Neural progenitor cell (in vitro differentiated cells): ENCODE data around the gene CCDC110. TPM values are rescaled to one million over a fixed set of nuclear protein-coding genes. Genes with fewer than 3 reads are reported as not detected.

Source experiments
- DNase-seq: peaks from one replicate; pipeline ENCODE4 v3.0.0-alpha.2; 2016; ENCODE audit warnings: low spot score
- H2AFZ ChIP-seq: fragments of 200-600 bp; sonication (generic); replicated peaks from 2 replicates; pipeline ENCODE4 v1.6.1; 2016; ENCODE audit warnings: antibody characterized with exemption
- H3F3A ChIP-seq: fragments of 200-600 bp; sonication (generic); 2 replicates; pipeline ENCODE4 v1.6.1; 2016; ENCODE audit warnings: antibody characterized with exemption, low read depth
- H3K27ac ChIP-seq: fragments of 200-600 bp; sonication (generic); 2 replicates; pipeline ENCODE4 v1.5.1; 2016; ENCODE audit warnings: mild to moderate bottlenecking
- H3K27me3 ChIP-seq: fragments of 200-600 bp; sonication (generic); 2 replicates; pipeline ENCODE4 v1.6.1; 2016; ENCODE audit warnings: mild to moderate bottlenecking, moderate library complexity
- H3K36me3 ChIP-seq: fragments of 200-600 bp; sonication (generic); 2 replicates; pipeline ENCODE4 v1.5.1; 2016
- H3K4me1 ChIP-seq: fragments of 200-600 bp; sonication (generic); 2 replicates; pipeline ENCODE4 v1.6.1; 2016; ENCODE audit warnings: mixed run types
- H3K4me2 ChIP-seq: fragments of 200-600 bp; sonication (generic); 2 replicates; pipeline ENCODE4 v1.6.1; 2016
- H3K4me3 ChIP-seq: fragments of 200-600 bp; sonication (generic); 2 replicates; pipeline ENCODE4 v1.5.1; 2016
- H3K79me2 ChIP-seq: fragments of 200-600 bp; sonication (generic); 2 replicates; pipeline ENCODE4 v1.6.1; 2016; ENCODE audit warnings: low read depth
- H3K9ac ChIP-seq: fragments of 200-600 bp; sonication (generic); 2 replicates; pipeline ENCODE4 v1.6.1; 2016
- H3K9me3 ChIP-seq: fragments of 200-600 bp; sonication (generic); 2 replicates; pipeline ENCODE4 v1.5.1; 2016; ENCODE audit warnings: low read depth
- H4K20me1 ChIP-seq: fragments of 200-600 bp; sonication (generic); 2 replicates; pipeline ENCODE4 v1.6.1; 2016; ENCODE audit warnings: low read depth
- H3K27ac Mint-ChIP-seq: 3 replicates; pipeline ENCODE4 v1.8.0; 2021; ENCODE audit warnings: mixed read lengths
- H3K27me3 Mint-ChIP-seq: 2 replicates; pipeline ENCODE4 v1.8.0; 2022; ENCODE audit warnings: low read depth, mild to moderate bottlenecking, inconsistent platforms, moderate library complexity, mixed read lengths; ENCODE audit not compliant: insufficient read depth
- H3K36me3 Mint-ChIP-seq: 3 replicates; pipeline ENCODE4 v1.8.0; 2021; ENCODE audit warnings: mixed read lengths
- H3K4me1 Mint-ChIP-seq: 3 replicates; pipeline ENCODE4 v1.8.0; 2021; ENCODE audit warnings: mixed read lengths
- H3K4me3 Mint-ChIP-seq: 3 replicates; pipeline ENCODE4 v1.8.0; 2021; ENCODE audit warnings: mild to moderate bottlenecking, moderate library complexity, mixed read lengths
- H3K9me3 Mint-ChIP-seq: 3 replicates; pipeline ENCODE4 v1.8.0; 2020; ENCODE audit warnings: mixed read lengths
- CTCF ChIP-seq: fragments of 200-600 bp; sonication (generic); IDR thresholded peaks from 2 replicates; pipeline ENCODE4 v1.5.1; 2017; ENCODE audit warnings: antibody characterized with exemption, mild to moderate bottlenecking
- EZH2 ChIP-seq: fragments of 200-600 bp; sonication (generic); IDR thresholded peaks from 2 replicates; pipeline ENCODE4 v1.6.1; 2017; ENCODE audit warnings: antibody characterized with exemption, mild to moderate bottlenecking, moderate library complexity
- EZH2phosphoT487 ChIP-seq: fragments of 200-600 bp; sonication (generic); IDR thresholded peaks from 2 replicates; pipeline ENCODE4 v1.6.1; 2017; ENCODE audit warnings: antibody characterized with exemption
- total RNA-seq: library from RNA; depleted of rRNA; stranded (reverse); fragments of >200 nt; gene quantifications from 2 replicates; pipeline ENCODE4 v1.2.3, GENCODE V29; 2015; ENCODE audit warnings: low replicate concordance

CCDC110 gene
- total RNA-seq, 1 donor from 2014 or later: 2.0 TPM

- Mint-ChIP-seq H3K4me3 (no peak overlapping the region), H3K27me3 (peaks cover 5% of the 10 kb centered on the region), H3K27ac (no peak overlapping the region), H3K36me3 (peaks cover 23% of the 10 kb centered on the region), H3K9me3 (no peaks in the 10 kb centered on the region), H3K4me1 (no peaks in the 10 kb centered on the region)
- no peaks in the 10 kb centered on the region for H3F3A ChIP-seq
- H3K27me3 ChIP-seq: no peaks in the 10 kb centered on the region
- TF ChIP-seq EZH2phosphoT487 (no peak), EZH2 (no peak), CTCF (no peak)
- peaks cover 5% of the 10 kb centered on the region for H3K9me3 ChIP-seq
- no peak overlapping the region for H3K27ac ChIP-seq
- no peak overlapping the region for H2AFZ ChIP-seq
- no peak overlapping the region for H3K4me3 ChIP-seq
- no peak overlapping the region for H3K4me2 ChIP-seq
- H3K36me3 ChIP-seq: peaks cover 6% of the 10 kb centered on the region
- no peak overlapping the region for H3K9ac ChIP-seq
- H3K4me1 ChIP-seq: no peaks in the 10 kb centered on the region
- DNase-seq: no peak
- H4K20me1 ChIP-seq: no peaks in the 10 kb centered on the region
- H3K79me2 ChIP-seq: no peaks in the 10 kb centered on the region
Observed at GRCh38 chr4:185412412-185412811, 59.1 kb downstream of the CCDC110 start.

DNA sequence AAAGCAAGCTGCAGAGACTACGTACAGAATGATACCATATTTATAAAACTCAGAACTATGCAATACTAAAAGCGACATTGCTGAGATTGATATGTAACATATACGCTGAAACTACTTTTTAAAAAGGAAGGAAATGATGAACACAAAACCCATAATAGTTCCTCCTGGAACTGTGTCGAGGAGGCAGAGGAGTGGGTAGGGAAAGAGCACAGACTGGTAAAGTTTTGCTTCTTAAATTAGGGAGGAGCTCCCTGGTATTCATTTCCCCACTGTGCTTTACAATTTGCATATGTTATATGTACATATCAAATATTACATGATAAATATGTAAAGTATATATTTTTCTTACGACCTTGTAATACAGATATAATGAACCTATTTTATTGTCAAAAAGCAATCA lies 59.7 kb downstream of the CCDC110 start:
- peaks cover 6% of the 10 kb centered on the region for H3K36me3 ChIP-seq
- H3K4me2 ChIP-seq: no peak overlapping the region
- H3K27me3 Mint-ChIP-seq: peaks cover 5% of the 10 kb centered on the region
- no peaks in the 10 kb centered on the region for H3K4me1 Mint-ChIP-seq
- H2AFZ ChIP-seq: no peak overlapping the region
- H3K9ac ChIP-seq: no peak overlapping the region
- no peak overlapping the region for H3K4me3 ChIP-seq
- H3K27ac Mint-ChIP-seq: no peak overlapping the region
- no peak overlapping the region for H3K27ac ChIP-seq
- DNase-seq: no peak
- peaks cover 21% of the 10 kb centered on the region for H3K36me3 Mint-ChIP-seq
- H3K9me3 ChIP-seq: peaks cover 5% of the 10 kb centered on the region
- H3F3A ChIP-seq: no peaks in the 10 kb centered on the region
- no peaks in the 10 kb centered on the region for H4K20me1 ChIP-seq
- H3K9me3 Mint-ChIP-seq: no peaks in the 10 kb centered on the region
- no peak overlapping the region for H3K4me3 Mint-ChIP-seq
- no peaks in the 10 kb centered on the region for H3K27me3 ChIP-seq
- H3K79me2 ChIP-seq: no peaks in the 10 kb centered on the region
- no peak for TF ChIP-seq CTCF
- no peak for TF ChIP-seq EZH2
- TF ChIP-seq EZH2phosphoT487: no peak
- H3K4me1 ChIP-seq: no peaks in the 10 kb centered on the region

DNA sequence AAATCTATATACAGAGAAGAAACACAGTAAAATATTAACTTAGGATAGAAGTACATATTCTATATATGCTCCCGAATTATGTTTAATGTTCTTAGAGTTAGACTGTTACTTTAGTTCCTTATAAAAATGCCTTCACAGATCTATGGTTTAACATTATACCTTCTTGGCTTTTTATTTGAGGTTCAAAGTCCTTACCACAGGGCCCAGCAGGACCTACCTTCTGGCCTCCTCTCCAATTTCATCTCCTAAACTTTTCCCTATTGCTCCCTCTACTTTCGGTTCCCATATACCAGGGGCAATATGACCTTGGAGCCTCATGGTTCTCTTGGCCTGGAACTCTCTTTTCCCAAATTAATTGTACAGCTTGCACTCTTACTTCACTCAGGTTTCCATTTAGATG lies 63.1 kb downstream of the CCDC110 start:
- Histone ChIP-seq H3K79me2 (no peaks in the 10 kb centered on the region), H4K20me1 (no peaks in the 10 kb centered on the region), H3K4me1 (no peaks in the 10 kb centered on the region), H3K4me3 (no peak overlapping the region), H3K27ac (no peak overlapping the region), H3K9ac (no peak overlapping the region), H3K4me2 (no peak overlapping the region), H3K36me3 (peaks cover 6% of the 10 kb centered on the region), H2AFZ (no peak overlapping the region), H3K27me3 (no peaks in the 10 kb centered on the region), H3K9me3 (peaks cover 5% of the 10 kb centered on the region), H3F3A (no peaks in the 10 kb centered on the region)
- Mint-ChIP-seq H3K4me3 (no peak overlapping the region), H3K27me3 (peaks cover 5% of the 10 kb centered on the region), H3K36me3 (peaks cover 16% of the 10 kb centered on the region), H3K9me3 (no peaks in the 10 kb centered on the region), H3K27ac (no peak overlapping the region), H3K4me1 (peaks cover 3% of the 10 kb centered on the region)
- no peak for DNase-seq
- TF ChIP-seq EZH2phosphoT487 (no peak), CTCF (no peak), EZH2 (no peak)
